DMS53 treated with DMSO at 0.1 percent for 48 hours (cell line): Measurements from ENCODE around the gene GSTP1.

Experiments
- DNase-seq: peaks from one replicate; lab custom pipeline; 2025; ENCODE audit not compliant: unreplicated experiment; lab: John Stamatoyannopoulos, UW

Gene GSTP1

GRCh38 chr11:67628710-67629385 is 45.2 kb downstream of the GSTP1 start:
- DNase-seq = no peak

- peak; percentile 84 for DNase-seq
These were observed 46.0 kb downstream of the GSTP1 start, which contains the start of gene NUDT8 for GRCh38 chr11:67629386-67630227. TSS of gene NUDT8 (minus strand) at chr11:67629937. CDS start at chr11:67629911, 26 bp downstream.

- peak; percentile 97 for DNase-seq
These were observed 46.8 kb downstream of the GSTP1 start for GRCh38 chr11:67630228-67630942.

GRCh38 chr11:67630943-67631331 is 47.3 kb downstream of the GSTP1 start:
- DNase-seq = no peak

- DNase-seq = no peak
These were observed 47.8 kb downstream of the GSTP1 start for GRCh38 chr11:67631411-67631810.

GRCh38 chr11:67631853-67632174 is 48.2 kb downstream of the GSTP1 start:
- no peak for DNase-seq

- peak; percentile 35 for DNase-seq
These were observed 48.8 kb downstream of the GSTP1 start for GRCh38 chr11:67632175-67632981.

- no peak for DNase-seq
These were observed 49.6 kb downstream of the GSTP1 start for GRCh38 chr11:67632982-67633755.

GRCh38 chr11:67633758-67634365 is 50.2 kb downstream of the GSTP1 start:
- DNase-seq = no peak

GRCh38 chr11:67634366-67635230 is 51.0 kb downstream of the GSTP1 start:
- DNase-seq = peak; percentile 67

- DNase-seq = no peak
These were observed 51.6 kb downstream of the GSTP1 start for GRCh38 chr11:67635231-67635521.
